GM23338 (cell line): ENCODE measurements around the gene CAMTA1. TPM values are rescaled to one million over a fixed set of nuclear protein-coding genes. Genes with fewer than 3 reads are reported as not detected.

ENCODE experiments used
- ETS1 ChIP-seq: IDR thresholded peaks from 2 replicates; pipeline ENCODE4 v1.6.1; 2016; ENCODE audit warnings: antibody characterized with exemption
- EZH2 ChIP-seq: fragments of 200-600 bp; sonication (generic); IDR thresholded peaks from one replicate; pipeline ENCODE4 v1.8.0; 2017; ENCODE audit warnings: antibody characterized with exemption, mild to moderate bottlenecking, low read depth; ENCODE audit not compliant: unreplicated experiment
- EZH2phosphoT487 ChIP-seq: fragments of 200-600 bp; sonication (generic); IDR thresholded peaks from one replicate; pipeline ENCODE4 v1.8.1; 2018; ENCODE audit warnings: antibody characterized with exemption; ENCODE audit not compliant: unreplicated experiment
- JUNB ChIP-seq: IDR thresholded peaks from one replicate; pipeline ENCODE4 v1.6.1; 2016; ENCODE audit warnings: antibody characterized with exemption; ENCODE audit not compliant: unreplicated experiment
- NANOG ChIP-seq: IDR thresholded peaks from 2 replicates; pipeline ENCODE4 v1.6.1; 2016; ENCODE audit warnings: antibody characterized with exemption, borderline replicate concordance
- POLR2AphosphoS5 ChIP-seq: IDR thresholded peaks from 2 replicates; pipeline ENCODE4 v1.6.1; 2016; ENCODE audit warnings: antibody characterized with exemption, low read depth
- ZNF331 ChIP-seq: fragments of 250-450 bp; sonication (Bioruptor Pico); IDR thresholded peaks from 2 replicates; pipeline ENCODE4 v1.5.0; 2020; ENCODE audit warnings: low read depth, mild to moderate bottlenecking, moderate library complexity
- ZNF462 ChIP-seq: fragments of 250-450 bp; sonication (Bioruptor Pico); IDR thresholded peaks from 2 replicates; pipeline ENCODE4 v1.5.0; 2020; ENCODE audit warnings: mild to moderate bottlenecking, moderate library complexity
- polyA plus RNA-seq: library from polyadenylated mRNA; unstranded; fragments of >200 nt; fragmentation: Nextera tagmentation; extraction: Ambion mirVana; gene quantifications from 2 replicates; pipeline ENCODE4 v1.2.1, GENCODE V29; 2016
- total RNA-seq: library from RNA; depleted of rRNA; stranded (reverse); fragments of >200 nt; shearing (Covaris generic); gene quantifications from 2 replicates; pipeline ENCODE4 v1.2.3, GENCODE V29; 2014
- TF ChIP-seq, protein P1 (sequence below): IDR thresholded peaks from one replicate; pipeline ENCODE4 v1.6.1; 2018; ENCODE audit warnings: antibody characterized with exemption; ENCODE audit not compliant: unreplicated experiment

CAMTA1 gene
- total and polyA plus RNA-seq, 2 experiments from 2014 or later = 115 to 519 TPM

GRCh38 chr1:7352364-7352763, 567.1 kb downstream of the CAMTA1 start (continued):
- TF ChIP-seq ZNF462 (CRISPR knock-in tag) = no peak
- no peak for TF ChIP-seq EZH2phosphoT487
- TF ChIP-seq, protein P1, sequence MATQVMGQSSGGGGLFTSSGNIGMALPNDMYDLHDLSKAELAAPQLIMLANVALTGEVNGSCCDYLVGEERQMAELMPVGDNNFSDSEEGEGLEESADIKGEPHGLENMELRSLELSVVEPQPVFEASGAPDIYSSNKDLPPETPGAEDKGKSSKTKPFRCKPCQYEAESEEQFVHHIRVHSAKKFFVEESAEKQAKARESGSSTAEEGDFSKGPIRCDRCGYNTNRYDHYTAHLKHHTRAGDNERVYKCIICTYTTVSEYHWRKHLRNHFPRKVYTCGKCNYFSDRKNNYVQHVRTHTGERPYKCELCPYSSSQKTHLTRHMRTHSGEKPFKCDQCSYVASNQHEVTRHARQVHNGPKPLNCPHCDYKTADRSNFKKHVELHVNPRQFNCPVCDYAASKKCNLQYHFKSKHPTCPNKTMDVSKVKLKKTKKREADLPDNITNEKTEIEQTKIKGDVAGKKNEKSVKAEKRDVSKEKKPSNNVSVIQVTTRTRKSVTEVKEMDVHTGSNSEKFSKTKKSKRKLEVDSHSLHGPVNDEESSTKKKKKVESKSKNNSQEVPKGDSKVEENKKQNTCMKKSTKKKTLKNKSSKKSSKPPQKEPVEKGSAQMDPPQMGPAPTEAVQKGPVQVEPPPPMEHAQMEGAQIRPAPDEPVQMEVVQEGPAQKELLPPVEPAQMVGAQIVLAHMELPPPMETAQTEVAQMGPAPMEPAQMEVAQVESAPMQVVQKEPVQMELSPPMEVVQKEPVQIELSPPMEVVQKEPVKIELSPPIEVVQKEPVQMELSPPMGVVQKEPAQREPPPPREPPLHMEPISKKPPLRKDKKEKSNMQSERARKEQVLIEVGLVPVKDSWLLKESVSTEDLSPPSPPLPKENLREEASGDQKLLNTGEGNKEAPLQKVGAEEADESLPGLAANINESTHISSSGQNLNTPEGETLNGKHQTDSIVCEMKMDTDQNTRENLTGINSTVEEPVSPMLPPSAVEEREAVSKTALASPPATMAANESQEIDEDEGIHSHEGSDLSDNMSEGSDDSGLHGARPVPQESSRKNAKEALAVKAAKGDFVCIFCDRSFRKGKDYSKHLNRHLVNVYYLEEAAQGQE = no peak
- TF ChIP-seq NANOG = no peak
- TF ChIP-seq POLR2AphosphoS5 = no peak
- TF ChIP-seq JUNB = no peak
- no peak for TF ChIP-seq ETS1
- TF ChIP-seq EZH2 = no peak
- no peak for TF ChIP-seq ZNF331 (CRISPR knock-in tag)
